Pulmonary artery endothelial cell (primary cell): ENCODE results near the gene DLG2. TPM values are rescaled to one million over a fixed set of nuclear protein-coding genes. Genes with fewer than 3 reads are reported as not detected.
"Not testable (repeated sequence)": the region's sequence is repeated elsewhere in the genome, so short reads cannot be mapped to it uniquely, and the experiment has no call there.

Experiments
- DNase-seq: peaks from one replicate; pipeline ENCODE4 v3.0.0-alpha.2; 2011; ENCODE audit warnings: low read depth, low spot score
- total RNA-seq: library from RNA; depleted of rRNA; stranded (reverse); fragments of >200 nt; gene quantifications from 2 replicates; pipeline ENCODE4 v1.2.3, GENCODE V29; 2014

The DLG2 gene
- total RNA-seq, 1 donor from 2014 or later: 0.66 TPM

DNA sequence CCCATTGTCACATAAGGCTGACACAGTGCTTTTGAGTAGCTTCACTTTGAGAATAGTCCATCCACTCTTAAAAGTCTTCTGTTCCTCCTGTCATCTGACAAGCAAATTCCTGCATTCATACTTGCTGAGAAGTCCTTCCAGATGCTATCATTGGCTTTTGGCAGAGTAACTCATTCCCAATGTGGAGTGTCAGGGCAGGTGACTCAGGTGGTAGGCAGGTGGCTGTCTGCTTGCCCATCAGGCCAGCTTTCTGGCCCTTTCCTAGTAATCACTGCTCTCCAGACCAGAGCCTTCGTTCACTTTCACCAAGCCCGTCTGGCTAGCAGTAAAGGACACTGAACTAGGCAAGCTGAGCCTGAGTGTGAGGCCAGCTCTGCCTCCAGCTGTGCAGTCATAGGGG, 2178.5 kb downstream of the DLG2 start:
- no peak for DNase-seq

GRCh38 chr11:83443880-83444279, 2183.3 kb downstream of the DLG2 start:
- not testable (repeated sequence) for DNase-seq

GRCh38 chr11:83441601-83442000, 2185.5 kb downstream of the DLG2 start:
- DNase-seq: no peak

DNA sequence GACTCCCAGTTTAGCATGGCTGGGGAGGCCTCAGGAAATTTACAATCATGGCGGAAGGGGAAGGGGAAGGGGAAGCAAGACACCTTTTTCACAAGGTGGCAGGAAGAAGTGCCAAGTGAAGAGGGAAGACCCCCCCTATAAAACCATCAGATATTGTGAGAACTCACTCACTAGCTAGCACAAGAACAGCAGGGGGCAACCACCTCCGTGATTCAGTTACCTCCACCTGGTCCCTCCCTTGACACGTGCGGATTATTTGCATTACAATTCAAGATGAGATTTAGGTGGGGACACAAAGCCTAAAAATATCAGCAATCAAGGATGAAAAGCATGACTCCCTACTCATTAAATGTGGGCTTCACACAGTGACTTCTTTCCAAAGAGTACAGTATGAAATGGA, 2186.0 kb downstream of the DLG2 start:
- DNase-seq: no peak

GRCh38 chr11:83438438-83438837, 2188.7 kb downstream of the DLG2 start:
- no peak for DNase-seq

DNA sequence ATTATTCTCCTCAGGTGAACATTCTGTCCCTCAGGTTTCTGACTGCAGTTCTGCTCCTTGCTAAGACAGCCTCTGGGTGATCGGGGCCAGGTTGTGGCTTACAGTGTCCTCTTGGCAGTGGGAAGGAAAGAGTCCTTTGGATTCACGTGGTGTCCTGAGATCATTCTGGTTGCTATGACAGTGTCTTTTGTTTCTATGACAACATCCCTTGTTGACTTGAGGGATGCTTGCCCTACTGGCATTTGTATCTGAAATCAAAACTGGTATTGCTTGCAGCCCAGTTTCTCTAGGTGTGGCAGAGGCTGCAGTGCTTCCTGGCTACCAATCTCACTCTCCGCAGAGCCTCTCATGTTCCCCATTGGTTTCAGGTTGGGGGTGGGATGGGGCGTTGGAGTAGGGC, 2189.2 kb downstream of the DLG2 start:
- no peak for DNase-seq

DNA sequence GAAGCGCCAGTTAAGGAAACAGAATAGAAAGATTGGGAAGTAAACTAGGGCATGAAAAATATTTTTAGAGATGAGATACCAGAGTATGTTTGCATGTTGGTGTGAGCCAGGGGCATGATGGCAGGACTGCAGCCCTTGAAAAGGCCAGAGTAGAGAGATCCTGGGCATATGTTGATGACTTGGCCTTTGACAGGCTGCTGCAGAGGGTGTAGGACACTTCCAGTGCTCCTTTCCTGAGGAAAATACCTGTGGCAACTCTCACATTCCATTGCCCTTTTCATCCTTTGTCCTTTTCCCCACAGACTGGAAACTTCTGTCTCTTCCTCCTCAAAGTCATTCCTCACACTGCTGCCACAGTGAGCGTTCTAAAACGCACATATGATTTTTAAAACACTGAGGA, 2190.3 kb downstream of the DLG2 start:
- DNase-seq: no peak

DNA sequence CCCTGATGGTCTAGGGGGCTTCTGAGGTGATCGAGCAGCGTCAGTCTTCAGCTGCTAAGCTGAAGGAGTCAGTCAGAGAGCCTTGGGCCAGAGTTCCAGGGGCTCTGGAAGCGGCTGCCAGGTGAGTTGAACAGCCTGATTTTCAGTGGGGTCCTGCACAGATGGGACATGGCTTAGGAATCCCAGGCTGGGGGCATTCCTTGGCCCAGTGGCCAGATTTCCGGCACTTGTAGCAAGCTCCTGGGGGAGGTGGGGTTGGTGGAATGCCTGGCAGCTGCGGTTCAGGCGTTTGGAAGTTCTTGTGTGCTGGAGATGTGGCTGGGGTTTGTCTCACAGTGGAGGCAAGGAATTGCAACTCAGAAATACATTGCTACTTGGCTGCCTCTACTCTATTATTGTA, 2192.3 kb downstream of the DLG2 start:
- DNase-seq: not testable (repeated sequence)

DNA sequence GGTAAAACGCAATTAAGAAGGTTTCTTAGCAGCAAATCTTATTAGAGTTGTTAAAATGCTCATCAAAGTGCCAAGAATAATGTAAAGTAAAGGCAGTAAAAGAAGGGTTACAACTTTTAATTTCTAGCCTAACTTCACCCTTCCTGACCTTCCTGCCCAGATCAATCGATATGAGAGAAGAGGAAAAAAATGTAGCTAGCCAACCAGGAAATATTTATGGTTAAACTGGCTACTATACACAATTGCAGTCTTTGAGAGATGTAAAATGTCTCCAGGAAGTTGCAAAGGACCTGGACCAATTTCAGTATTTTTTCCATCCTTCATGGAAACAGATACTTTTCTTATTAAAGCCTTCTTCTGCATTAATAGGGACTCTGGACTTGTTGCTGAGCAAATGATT, 2199.2 kb downstream of the DLG2 start:
- no peak for DNase-seq

DNA sequence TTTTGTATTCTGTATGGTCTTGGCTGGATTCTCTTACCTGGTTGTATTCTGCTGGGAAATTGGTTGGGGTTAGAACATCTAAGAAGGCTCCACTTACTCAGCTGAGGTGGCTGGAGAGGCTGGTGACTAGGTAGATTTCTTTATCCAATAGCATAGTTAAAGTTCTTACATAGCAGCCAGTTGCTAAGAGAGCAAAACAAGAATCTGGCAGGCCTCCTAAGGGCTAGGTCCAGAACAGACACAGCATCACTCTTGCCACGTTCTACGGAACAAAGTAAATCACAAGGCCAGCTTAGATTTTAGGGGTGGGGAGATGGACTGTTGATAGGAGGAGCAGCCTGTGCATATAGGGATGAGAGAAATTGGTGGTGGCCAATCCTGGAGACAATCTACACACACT, 2199.6 kb downstream of the DLG2 start:
- no peak for DNase-seq

- no peak for DNase-seq
Measured at GRCh38 chr11:83425137-83425466, 2202.0 kb downstream of the DLG2 start.

DNA sequence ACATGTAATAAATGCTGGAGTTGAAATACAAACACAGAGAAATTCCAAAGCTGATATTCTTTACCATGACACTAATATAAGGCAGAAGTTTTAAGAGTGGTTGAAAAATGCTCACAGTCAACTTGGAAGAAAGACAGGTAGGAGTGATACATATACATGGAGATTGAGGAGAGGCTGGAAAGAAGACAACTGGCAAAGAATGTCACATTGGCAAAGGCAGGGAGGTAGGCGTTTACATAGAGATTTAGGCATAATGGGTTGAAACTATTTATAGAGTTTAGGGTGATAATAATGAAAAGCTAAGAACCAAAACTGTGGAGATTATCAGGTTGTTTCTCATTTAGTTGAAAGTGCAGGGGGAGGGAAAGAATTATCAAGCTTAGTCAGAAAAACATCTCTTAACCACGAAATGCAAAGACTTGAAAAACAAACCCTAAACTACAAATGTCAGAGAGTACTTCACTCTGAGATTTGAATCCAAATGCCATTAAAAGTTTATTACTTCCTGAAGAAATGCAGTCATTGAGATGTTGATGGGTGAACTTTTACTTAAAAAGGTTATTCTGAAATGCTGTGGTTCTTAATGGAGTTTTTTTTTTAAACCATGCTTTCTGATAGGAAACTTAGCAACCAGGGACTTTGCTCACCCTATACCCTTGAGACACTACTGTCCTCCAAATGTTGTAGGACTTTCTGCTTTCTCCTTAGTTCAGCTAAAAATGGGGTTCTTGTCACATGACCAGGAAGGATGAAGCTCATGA, 2202.6 kb downstream of the DLG2 start:
- no peak for DNase-seq

GRCh38 chr11:83422641-83423040, 2204.5 kb downstream of the DLG2 start:
- DNase-seq: not testable (repeated sequence)

DNA sequence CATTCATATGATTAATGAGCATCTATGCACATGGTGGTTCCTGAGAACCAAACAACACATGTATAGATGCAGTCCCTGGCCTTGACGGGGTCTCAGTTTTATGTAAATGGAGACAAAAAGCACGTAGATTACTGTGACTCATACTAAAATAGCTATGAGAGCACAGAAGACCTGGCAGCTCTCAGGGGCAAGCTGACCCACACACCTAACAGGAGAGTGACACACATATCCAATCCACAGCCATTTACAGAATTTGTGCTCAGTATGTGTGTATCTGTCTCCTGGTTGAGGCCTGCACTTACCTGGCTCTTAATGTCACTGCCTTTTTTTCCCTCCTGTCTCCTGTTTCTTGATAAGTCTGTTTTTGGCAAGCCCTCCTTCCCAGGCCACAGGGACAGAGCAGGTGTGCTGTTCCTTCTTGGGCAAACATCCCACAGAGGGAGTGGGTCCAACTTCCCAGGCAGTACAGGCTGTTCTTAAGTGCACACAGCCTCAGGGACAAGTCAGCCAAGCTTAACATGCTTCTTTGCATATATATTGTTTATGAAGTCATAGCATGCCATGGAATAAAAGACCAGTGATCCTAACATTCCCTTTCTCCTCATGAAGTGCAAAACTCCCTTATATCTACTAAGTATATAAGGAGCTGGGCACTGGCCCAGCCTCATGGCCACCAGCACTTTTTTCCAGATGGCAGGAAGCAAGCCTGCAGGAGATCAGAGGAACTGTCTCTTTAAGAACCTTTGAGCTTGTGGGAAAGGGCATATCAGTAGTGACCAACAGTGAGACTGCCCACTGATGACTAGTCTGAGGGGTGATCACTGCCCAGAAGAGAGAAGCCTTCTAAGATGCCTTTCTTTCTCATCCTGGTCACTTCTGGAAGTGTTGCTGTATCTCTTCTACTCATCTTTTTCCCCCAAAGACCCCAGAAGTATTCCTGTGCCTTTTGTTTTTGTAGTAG, 2216.3 kb downstream of the DLG2 start:
- no peak for DNase-seq

DNA sequence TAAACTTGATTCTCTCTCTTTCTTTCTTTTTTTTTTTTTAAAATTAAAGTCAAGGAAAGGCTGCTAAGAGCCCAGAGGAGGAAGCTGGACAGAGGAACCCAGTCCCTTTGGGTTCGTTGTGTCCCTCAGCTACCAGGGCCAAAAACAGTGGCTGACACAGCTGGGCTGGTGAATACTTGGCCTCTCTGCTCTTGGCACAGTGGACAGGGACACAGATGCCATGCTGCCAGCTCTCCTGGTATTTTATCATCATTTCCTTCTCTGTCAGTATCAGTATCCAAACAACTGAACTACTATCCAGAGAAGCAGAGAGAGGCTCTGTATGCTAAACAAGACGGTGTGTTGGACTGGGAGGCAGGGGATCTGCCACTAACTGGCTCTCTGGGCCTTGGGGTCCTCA, 2217.3 kb downstream of the DLG2 start:
- no peak for DNase-seq

DNA sequence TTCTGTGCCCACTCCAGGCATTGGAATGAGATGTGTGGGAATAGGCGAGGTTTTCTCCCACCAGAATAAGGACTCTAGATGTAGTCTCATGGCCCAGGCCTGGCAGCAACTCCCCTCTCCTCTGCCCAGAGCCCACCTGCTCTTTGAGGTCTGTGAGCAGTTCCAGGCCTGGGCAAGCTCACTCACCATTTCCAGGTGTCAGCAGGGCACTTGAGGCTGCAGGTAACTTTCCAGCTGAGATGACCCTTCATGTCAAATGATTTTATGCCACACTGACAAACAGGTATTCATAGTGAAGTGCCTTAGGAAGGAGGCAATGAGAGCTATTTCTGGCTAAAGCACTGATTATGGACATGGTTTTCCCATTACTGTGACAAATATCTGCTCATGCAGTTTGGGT, 2217.7 kb downstream of the DLG2 start:
- DNase-seq: no peak

DNA sequence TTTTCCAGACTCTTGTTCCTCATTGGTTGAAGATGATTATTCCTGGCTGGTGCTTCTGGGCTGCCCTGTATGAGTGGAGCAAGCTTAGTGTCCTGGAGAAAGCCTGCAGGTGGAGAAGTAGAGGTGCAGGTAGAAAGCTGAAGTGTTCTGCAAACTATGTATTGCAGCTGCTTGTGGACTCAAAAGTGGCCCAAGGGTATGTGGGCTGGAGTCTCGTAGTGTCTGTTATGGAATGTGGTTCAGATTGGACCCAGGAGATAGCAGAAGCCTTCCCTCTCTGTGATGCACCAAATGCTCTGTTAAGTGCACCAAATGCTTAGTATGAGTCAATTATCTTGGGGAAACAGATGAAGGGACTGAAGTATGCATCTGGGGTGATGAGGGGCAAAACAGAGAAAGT, 2218.2 kb downstream of the DLG2 start:
- DNase-seq: no peak

Other genes with a start within 250 kb of the DLG2 start
- 53.0 and 71.9 TPM in 2 replicates for gene TMEM126B, start 1.2 kb upstream of the DLG2 start, total RNA-seq
- gene TMEM126A, start 20.6 kb upstream of the DLG2 start, total RNA-seq: 48.5 and 55.6 TPM in 2 replicates
- gene CREBZF, start 37.8 kb upstream of the DLG2 start, total RNA-seq: 27.5 and 40.4 TPM in 2 replicates
- gene CCDC89, start 58.9 kb upstream of the DLG2 start, total RNA-seq: not detected in 2 replicates
- gene SYTL2, start 183.8 kb upstream of the DLG2 start, total RNA-seq: 0.46 and 0.53 TPM in 2 replicates
- not detected in 2 replicates for gene CCDC83, start 228.0 kb upstream of the DLG2 start, total RNA-seq